SK-N-SH treated with all-trans-retinoic acid at 6 μM for 48 hours (cell line): ENCODE results near the gene STK38L.

Experiments
- ESRRG ChIP-seq: fragments of 250-450 bp; sonication (Bioruptor Pico); IDR thresholded peaks from 2 replicates; pipeline ENCODE4 v1.6.1; 2021; ENCODE audit warnings: mild to moderate bottlenecking
- RARB ChIP-seq: fragments of 250-450 bp; sonication (Bioruptor Pico); IDR thresholded peaks from 2 replicates; pipeline ENCODE4 v1.8.0; 2021; ENCODE audit warnings: mild to moderate bottlenecking, moderate library complexity
- TCF4 ChIP-seq: fragments of 250-450 bp; sonication (Bioruptor Pico); IDR thresholded peaks from 2 replicates; pipeline ENCODE4 v1.8.0; 2021; ENCODE audit warnings: mild to moderate bottlenecking, moderate library complexity, borderline replicate concordance
- ZFP30 ChIP-seq: fragments of 450-650 bp; formaldehyde crosslinking; IDR thresholded peaks from 2 replicates; pipeline ENCODE4 v1.5.0; 2022; ENCODE audit warnings: mild to moderate bottlenecking, moderate library complexity

DNA sequence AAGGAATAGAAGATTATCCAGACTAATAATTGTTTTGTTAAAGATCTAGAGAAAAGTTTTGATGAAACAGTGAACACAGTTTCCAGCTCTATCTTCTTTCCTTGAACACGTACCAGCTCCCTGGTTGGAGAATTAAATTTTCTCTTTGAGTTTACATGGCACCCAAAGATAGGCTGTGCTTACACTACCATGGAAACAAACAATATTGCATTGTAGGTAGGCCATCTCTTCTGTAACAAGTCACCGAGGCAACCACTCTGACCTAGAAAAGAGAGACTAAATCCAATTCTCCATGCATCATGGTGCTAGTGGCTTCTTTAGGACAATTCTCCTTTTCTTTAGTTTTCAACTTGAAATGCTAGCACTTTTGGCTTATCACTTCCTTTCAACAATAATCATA lies 98.5 kb downstream of the STK38L start:
- TF ChIP-seq RARB (CRISPR knock-in tag) (no peak), ESRRG (CRISPR knock-in tag) (no peak), TCF4 (CRISPR knock-in tag) (no peak), ZFP30 (no peak)
